Karpas-422 (cell line): ENCODE data around the gene CHIT1. TPM values are rescaled to one million over a fixed set of nuclear protein-coding genes. Genes with fewer than 3 reads are reported as not detected.
A peak's percentile ranks its signal among the peaks of the same experiment; 100 is the strongest.

Experiments
- DNase-seq: peaks from one replicate; pipeline ENCODE4 v3.0.0-alpha.2; 2015
- H2AFZ ChIP-seq: fragments of 200-600 bp; sonication (generic); 2 replicates; pipeline ENCODE4 v1.6.1; 2014; ENCODE audit warnings: antibody characterized with exemption, low read length, mixed read lengths
- H3K27ac ChIP-seq: fragments of 200-600 bp; sonication (generic); 2 replicates; pipeline ENCODE4 v1.5.1; 2014; ENCODE audit warnings: mild to moderate bottlenecking, low read length, moderate library complexity
- H3K27me3 ChIP-seq: fragments of 200-600 bp; sonication (generic); 2 replicates; pipeline ENCODE4 v1.6.1; 2014; ENCODE audit warnings: low read length, mixed read lengths
- H3K36me3 ChIP-seq: fragments of 200-600 bp; sonication (generic); 2 replicates; pipeline ENCODE4 v1.6.1; 2014; ENCODE audit warnings: low read length, mixed read lengths; ENCODE audit not compliant: insufficient read depth
- H3K4me1 ChIP-seq: fragments of 200-600 bp; sonication (generic); 2 replicates; pipeline ENCODE4 v1.6.1; 2014; ENCODE audit warnings: mild to moderate bottlenecking, low read length, mixed read lengths
- H3K4me2 ChIP-seq: fragments of 200-600 bp; sonication (generic); 2 replicates; pipeline ENCODE4 v1.6.1; 2014; ENCODE audit warnings: low read length, low read depth, mild to moderate bottlenecking; ENCODE audit not compliant: poor library complexity, severe bottlenecking
- H3K4me3 ChIP-seq: fragments of 200-600 bp; sonication (generic); 2 replicates; pipeline ENCODE4 v1.5.1; 2014; ENCODE audit warnings: mild to moderate bottlenecking, antibody characterized with exemption, low read length, mixed read lengths
- H3K79me2 ChIP-seq: fragments of 200-600 bp; sonication (generic); 2 replicates; pipeline ENCODE4 v1.6.1; 2014; ENCODE audit warnings: mild to moderate bottlenecking, low read length, mixed read lengths
- H3K9ac ChIP-seq: fragments of 200-600 bp; sonication (generic); 2 replicates; pipeline ENCODE4 v1.6.0; 2014; ENCODE audit warnings: low read length
- H3K9me2 ChIP-seq: fragments of 200-600 bp; sonication (generic), shearing (Covaris generic); replicated peaks from 2 replicates; pipeline ENCODE4 v1.6.0; 2014; ENCODE audit warnings: mild to moderate bottlenecking, low read length, moderate library complexity; ENCODE audit not compliant: insufficient read depth
- H3K9me3 ChIP-seq: fragments of 300-700, 200-600 bp; sonication (generic); 2 replicates; pipeline ENCODE4 v1.6.1; 2014; ENCODE audit warnings: low read length, mixed read lengths
- H4K20me1 ChIP-seq: fragments of 200-600 bp; sonication (generic); 2 replicates; pipeline ENCODE4 v1.6.1; 2014; ENCODE audit warnings: mild to moderate bottlenecking, antibody characterized with exemption, low read length, low read depth; ENCODE audit not compliant: insufficient read depth
- total RNA-seq: library from RNA; depleted of rRNA; stranded (reverse); fragments of >200 nt; shearing (Covaris generic); gene quantifications from 2 replicates; pipeline ENCODE4 v1.2.3, GENCODE V29; 2014; ENCODE audit warnings: low replicate concordance

The CHIT1 gene
- total RNA-seq, 1 experiment from 2014 or later: 0.89 TPM

DNA sequence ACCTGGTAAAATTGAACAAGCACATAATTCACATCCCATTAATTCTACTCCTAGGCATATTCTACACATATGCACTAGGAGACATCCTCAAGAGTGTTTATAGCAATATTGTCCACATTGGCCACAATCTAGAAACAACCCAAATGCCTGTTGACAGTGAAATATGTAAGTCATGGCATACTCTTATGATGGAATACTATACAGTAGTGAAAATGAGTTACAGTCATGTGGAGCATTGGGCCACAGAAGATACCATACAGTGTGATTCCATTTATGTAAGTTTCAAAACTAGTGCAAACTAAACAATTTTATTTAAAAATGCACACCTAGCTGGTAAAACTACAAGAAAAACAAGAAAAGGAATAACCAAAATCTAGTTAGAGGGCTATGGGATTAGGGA, 19.1 kb downstream of the CHIT1 start:
- Histone ChIP-seq H3K36me3 (no peaks in the 10 kb centered on the region), H3K27me3 (no peaks in the 10 kb centered on the region), H2AFZ (no peak overlapping the region), H4K20me1 (no peaks in the 10 kb centered on the region), H3K9me2 (no peaks in the 10 kb centered on the region), H3K4me3 (no peak overlapping the region), H3K9me3 (no peaks in the 10 kb centered on the region), H3K79me2 (no peaks in the 10 kb centered on the region), H3K4me2 (no peak overlapping the region), H3K27ac (no peak overlapping the region), H3K4me1 (peaks cover 17% of the 10 kb centered on the region), H3K9ac (no peak overlapping the region)
- DNase-seq: no peak

DNA sequence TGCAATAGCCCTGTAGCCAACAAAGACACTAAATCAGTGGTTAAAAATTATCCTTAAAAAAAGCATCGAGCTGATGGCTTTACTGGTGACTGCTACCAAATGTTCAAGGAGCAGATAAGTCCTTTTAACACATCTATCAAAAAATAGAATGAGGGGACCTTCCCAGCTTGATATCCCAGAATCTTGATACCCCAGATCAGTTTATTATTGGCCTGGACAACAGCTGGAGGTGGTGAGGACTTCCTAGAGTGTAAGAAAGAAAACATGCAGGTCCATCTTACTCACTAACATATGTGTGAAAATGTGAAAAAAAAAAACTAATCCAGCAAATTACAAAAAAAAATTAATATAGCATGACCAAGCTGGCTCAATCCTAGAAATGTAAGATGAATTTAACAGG, 21.3 kb downstream of the CHIT1 start:
- no peak overlapping the region for H3K27ac ChIP-seq
- H3K27me3 ChIP-seq: no peaks in the 10 kb centered on the region
- H3K4me2 ChIP-seq: no peak overlapping the region
- H3K4me3 ChIP-seq: no peak overlapping the region
- H3K9me2 ChIP-seq: no peaks in the 10 kb centered on the region
- H3K9me3 ChIP-seq: no peaks in the 10 kb centered on the region
- H3K79me2 ChIP-seq: no peaks in the 10 kb centered on the region
- no peak overlapping the region for H2AFZ ChIP-seq
- H3K9ac ChIP-seq: no peak overlapping the region
- H3K36me3 ChIP-seq: no peaks in the 10 kb centered on the region
- peaks cover 9% of the 10 kb centered on the region for H3K4me1 ChIP-seq
- H4K20me1 ChIP-seq: no peaks in the 10 kb centered on the region
- no peak for DNase-seq

DNA sequence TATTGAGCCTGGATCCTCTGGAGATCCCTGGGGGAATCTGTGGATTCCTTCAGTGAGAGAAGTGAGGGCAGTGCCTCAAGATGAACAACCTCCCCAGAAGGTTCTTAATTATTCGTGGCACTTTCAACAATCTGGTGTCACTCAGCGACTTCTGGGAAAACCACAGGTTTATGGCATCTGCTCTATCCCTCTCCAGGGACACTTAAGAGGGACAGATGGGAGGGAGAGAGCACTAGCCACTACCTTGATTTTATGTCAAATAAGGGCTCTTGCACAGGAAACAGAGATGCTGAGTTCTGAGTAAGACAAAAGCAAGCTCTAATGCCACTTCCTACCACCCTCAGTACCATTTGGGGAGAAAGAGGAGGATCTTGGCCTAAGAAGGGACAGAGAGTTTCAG, 21.7 kb downstream of the CHIT1 start:
- Histone ChIP-seq H3K4me1 (peaks cover 9% of the 10 kb centered on the region), H3K79me2 (no peaks in the 10 kb centered on the region), H3K9me3 (no peaks in the 10 kb centered on the region), H3K27ac (no peak overlapping the region), H3K36me3 (no peaks in the 10 kb centered on the region), H3K27me3 (no peaks in the 10 kb centered on the region), H3K9ac (no peak overlapping the region), H2AFZ (no peak overlapping the region), H3K9me2 (no peaks in the 10 kb centered on the region), H3K4me2 (no peak overlapping the region), H3K4me3 (no peak overlapping the region), H4K20me1 (no peaks in the 10 kb centered on the region)
- no peak for DNase-seq

DNA sequence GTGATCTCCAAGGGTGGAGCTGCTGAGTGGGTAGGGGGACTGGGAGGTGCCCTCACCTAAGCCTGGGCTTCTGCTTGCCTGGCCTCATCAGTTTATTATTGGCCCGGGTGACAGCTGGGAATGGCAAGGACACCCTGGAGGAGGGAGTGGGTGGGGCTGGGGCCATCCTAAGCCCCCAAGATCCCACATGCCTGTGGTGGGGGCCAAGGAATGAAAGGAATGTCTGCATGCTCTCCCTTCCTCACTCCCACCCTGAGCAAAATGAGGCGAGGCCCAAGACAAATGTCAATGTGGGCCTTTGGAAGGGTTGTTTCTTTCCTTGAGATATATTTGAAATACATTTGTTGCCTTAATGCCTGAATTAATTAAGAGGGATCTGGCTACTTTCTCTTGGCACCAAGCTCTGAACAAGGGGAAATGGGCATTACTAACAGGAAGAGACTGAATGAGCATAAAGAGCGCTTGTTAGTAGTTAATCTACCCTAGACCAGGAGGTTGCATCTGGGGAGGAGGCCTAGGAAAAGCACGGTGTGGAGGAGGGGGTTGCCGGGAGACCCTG, 23.3 kb downstream of the CHIT1 start:
- no peaks in the 10 kb centered on the region for H3K9me2 ChIP-seq
- peaks cover 6% of the 10 kb centered on the region; the same call in 1 of the 2 replicates for H3K4me1 ChIP-seq
- no peak overlapping the region for H3K27ac ChIP-seq
- no peaks in the 10 kb centered on the region for H3K36me3 ChIP-seq
- H3K79me2 ChIP-seq: no peaks in the 10 kb centered on the region
- H3K9me3 ChIP-seq: no peaks in the 10 kb centered on the region
- no peak overlapping the region for H3K9ac ChIP-seq
- no peak for DNase-seq
- no peaks in the 10 kb centered on the region for H3K27me3 ChIP-seq
- H3K4me2 ChIP-seq: no peak overlapping the region
- no peak overlapping the region for H2AFZ ChIP-seq
- H4K20me1 ChIP-seq: no peaks in the 10 kb centered on the region
- no peak overlapping the region for H3K4me3 ChIP-seq

DNA sequence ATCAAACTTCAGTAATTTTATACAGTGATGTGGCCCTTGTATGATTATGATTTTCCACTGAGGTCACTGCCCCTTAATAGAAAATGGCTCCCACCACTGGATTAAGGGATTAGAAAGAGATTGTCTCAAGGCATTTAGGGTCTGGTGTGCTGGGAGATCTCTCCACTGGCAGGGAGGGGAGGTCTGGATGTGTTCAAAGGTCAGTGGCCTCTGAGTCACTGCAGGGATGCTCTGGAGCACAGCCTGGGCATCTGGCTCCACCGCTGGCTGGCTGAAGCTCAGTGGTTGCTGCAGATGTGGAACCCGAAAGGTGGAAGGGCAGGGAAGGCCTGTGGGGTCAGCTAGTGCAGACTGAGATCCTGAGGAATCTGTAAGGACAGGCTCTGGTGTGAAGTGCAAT, 24.7 kb downstream of the CHIT1 start:
- H3K9me3 ChIP-seq: no peaks in the 10 kb centered on the region
- H4K20me1 ChIP-seq: no peaks in the 10 kb centered on the region
- no peak overlapping the region for H3K27ac ChIP-seq
- H3K27me3 ChIP-seq: no peaks in the 10 kb centered on the region
- H3K9ac ChIP-seq: no peak overlapping the region
- no peak overlapping the region for H3K4me3 ChIP-seq
- no peak for DNase-seq
- H3K4me1 ChIP-seq: peaks cover 15% of the 10 kb centered on the region
- no peak overlapping the region for H2AFZ ChIP-seq
- H3K79me2 ChIP-seq: no peaks in the 10 kb centered on the region
- H3K9me2 ChIP-seq: no peaks in the 10 kb centered on the region
- no peaks in the 10 kb centered on the region for H3K36me3 ChIP-seq
- no peak overlapping the region for H3K4me2 ChIP-seq

DNA sequence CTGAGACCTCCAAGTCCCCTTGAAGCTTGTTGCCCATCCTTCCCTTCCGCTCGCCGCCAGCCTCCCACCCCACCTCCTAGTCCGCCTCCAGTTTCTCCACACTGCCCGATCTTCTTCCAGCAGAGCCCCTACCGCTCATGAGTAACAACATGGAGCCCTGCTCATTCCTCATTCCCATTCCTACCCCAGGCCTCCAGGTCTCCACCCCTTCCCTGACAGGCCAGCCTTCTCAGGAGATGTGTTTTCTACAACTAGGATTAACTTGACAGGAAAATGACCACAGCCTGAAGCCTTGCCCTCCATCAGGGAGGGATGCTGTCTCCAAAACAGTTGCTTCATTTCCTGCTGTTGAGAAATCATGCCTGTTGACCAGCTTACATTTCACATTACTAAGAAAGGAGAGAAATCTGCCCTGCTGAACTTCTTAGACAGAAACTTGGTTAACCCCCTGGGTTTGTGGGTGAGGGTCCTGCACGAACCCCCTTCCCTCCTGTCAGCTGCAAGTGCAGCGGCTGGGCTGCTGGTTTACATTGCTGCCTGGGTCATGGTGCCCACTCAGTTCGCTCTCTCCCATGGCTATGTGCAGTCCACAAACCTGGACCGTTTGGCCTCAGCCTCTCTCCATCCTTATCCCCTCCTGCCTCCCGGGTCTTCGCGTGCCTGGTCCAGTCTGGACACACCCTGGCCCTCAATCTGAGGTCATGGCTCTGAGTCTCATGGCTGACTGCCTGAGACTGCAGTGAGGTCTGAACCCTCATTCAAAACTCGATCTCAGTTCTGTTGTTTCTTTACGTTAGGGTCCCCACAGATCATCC, 26.8 kb downstream of the CHIT1 start:
- no peak overlapping the region for H3K9ac ChIP-seq
- H3K4me3 ChIP-seq: no peak overlapping the region
- peaks cover 12% of the 10 kb centered on the region for H3K4me1 ChIP-seq
- no peaks in the 10 kb centered on the region for H3K9me2 ChIP-seq
- no peak overlapping the region for H3K4me2 ChIP-seq
- H2AFZ ChIP-seq: 0 out of 2 replicates have a peak overlapping the region, but pooled peaks have one; percentile 63
- DNase-seq: no peak
- no peaks in the 10 kb centered on the region for H3K36me3 ChIP-seq
- no peaks in the 10 kb centered on the region for H3K9me3 ChIP-seq
- H3K27me3 ChIP-seq: no peaks in the 10 kb centered on the region
- H3K27ac ChIP-seq: no peak overlapping the region
- H3K79me2 ChIP-seq: no peaks in the 10 kb centered on the region
- H4K20me1 ChIP-seq: no peaks in the 10 kb centered on the region

DNA sequence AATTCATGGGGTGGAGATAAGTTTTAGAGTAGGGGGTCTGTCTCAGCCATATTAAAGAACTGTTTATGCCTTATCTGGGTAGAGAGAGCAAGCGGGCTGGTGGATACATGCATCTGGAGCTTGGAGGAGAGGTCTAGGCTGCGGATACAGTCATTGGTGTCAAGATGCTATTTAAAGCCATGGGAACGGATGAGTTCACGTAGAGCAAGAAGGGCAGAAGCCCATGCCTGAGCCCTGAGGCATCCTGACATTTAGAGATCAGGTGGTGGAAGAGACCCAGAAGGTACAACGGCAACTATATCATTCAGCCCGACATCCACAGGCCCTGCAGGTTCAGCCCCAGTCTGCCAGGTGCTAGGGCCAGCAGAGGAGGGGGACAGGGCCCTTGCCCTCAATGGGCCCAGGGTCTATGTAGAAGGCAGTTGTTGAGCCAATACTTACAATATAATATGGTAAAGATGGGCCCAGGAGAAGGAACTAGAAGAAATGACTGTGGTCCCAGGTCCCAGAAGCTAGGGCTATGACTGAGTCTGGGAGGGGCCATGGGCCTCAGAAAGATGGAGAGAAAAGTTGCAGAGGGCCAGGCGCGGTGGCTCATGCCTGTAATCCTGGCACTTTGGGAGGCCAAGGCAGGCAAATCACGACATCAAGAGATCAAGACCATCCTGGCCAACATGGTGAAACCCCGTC, 27.8 kb downstream of the CHIT1 start:
- Histone ChIP-seq H2AFZ (no peak overlapping the region), H3K9me3 (no peaks in the 10 kb centered on the region), H4K20me1 (no peaks in the 10 kb centered on the region)

DNA sequence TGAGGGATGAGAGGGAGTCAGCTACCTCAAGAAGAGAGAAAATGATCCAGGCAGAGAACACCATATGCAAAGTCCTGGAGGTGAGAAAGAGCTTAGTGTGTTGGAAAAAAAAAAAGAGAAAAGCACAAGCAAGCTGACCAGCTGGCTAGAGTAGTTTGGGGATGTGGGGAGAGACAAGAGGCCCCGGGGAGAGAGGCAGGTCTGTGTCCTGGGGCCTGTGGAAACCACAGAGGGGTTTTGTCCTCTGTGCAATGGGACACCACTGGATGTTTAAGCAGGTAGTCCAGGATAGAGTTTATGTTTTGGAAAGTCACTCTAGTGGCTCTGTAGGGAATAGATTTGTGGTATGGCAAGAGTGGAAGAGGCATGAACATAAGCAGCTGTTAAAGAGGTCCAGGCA, 28.6 kb downstream of the CHIT1 start:
- Histone ChIP-seq H3K9me2 (no peaks in the 10 kb centered on the region), H3K36me3 (no peaks in the 10 kb centered on the region), H3K9me3 (no peaks in the 10 kb centered on the region), H3K4me1 (peaks cover 9% of the 10 kb centered on the region), H3K9ac (no peak overlapping the region), H4K20me1 (no peaks in the 10 kb centered on the region), H2AFZ (no peak overlapping the region), H3K4me3 (no peak overlapping the region), H3K27me3 (no peaks in the 10 kb centered on the region; the same call in 1 of the 2 replicates), H3K79me2 (no peaks in the 10 kb centered on the region), H3K27ac (no peak overlapping the region), H3K4me2 (no peak overlapping the region)
- no peak for DNase-seq

More for the DNA sequence above, 27.8 kb downstream of the CHIT1 start:
- Histone ChIP-seq H3K79me2 (no peaks in the 10 kb centered on the region), H3K36me3 (no peaks in the 10 kb centered on the region), H3K27me3 (no peaks in the 10 kb centered on the region; the same call in 1 of the 2 replicates), H3K4me1 (peaks cover 9% of the 10 kb centered on the region), H3K9ac (no peak overlapping the region), H3K9me2 (no peaks in the 10 kb centered on the region), H3K4me2 (no peak overlapping the region), H3K4me3 (no peak overlapping the region), H3K27ac (no peak overlapping the region)
- no peak for DNase-seq
